ENCODE results near the gene PPARGC1A. TPM values are rescaled to one million over a fixed set of nuclear protein-coding genes. Genes with fewer than 3 reads are reported as not detected.

Gene PPARGC1A
- total RNA-seq, 3 donors from 2014 or later (not counting 1 experiment from before 2014, with no cell fraction given), result not detected

GRCh38 chr4:23888421-23889319, 1.2 kb downstream of the PPARGC1A start:
- WGBS (ENCODE audit: insufficient coverage), result 35% methylated on average over 24 of the region's 25 CpGs
- no peak for TF ChIP-seq CTCF (IDR thresholded peaks at IDR 0.05)
- intact Hi-C loops (cut with micrococcal nuclease), result no loop called here
- Mint-ChIP-seq H3K4me3 (no peak overlapping the region), H3K27me3 (ENCODE audit: low read depth in 2 of 2) (no peaks in the 10 kb centered on the region), H3K4me1 (no peaks in the 10 kb centered on the region), H3K27ac (no peak overlapping the region), H3K9me3 (peaks cover 8 to 20% of the 10 kb centered on the region in 2 donors), H3K36me3 (no peaks in the 10 kb centered on the region)
- Histone ChIP-seq H3K4me1 (ENCODE audit: control insufficient read depth, insufficient read depth, low read length) (no peaks in the 10 kb centered on the region), H3K9me3 (ENCODE audit: control insufficient read depth, insufficient read depth, low read length) (no peaks in the 10 kb centered on the region), H3K27ac (ENCODE audit: low read length) (no peak overlapping the region), H3K4me3 (ENCODE audit: low read length) (no peak overlapping the region), H3K36me3 (ENCODE audit: control insufficient read depth, insufficient read depth, low read length) (no peaks in the 10 kb centered on the region), H3K27me3 (ENCODE audit: control insufficient read depth, insufficient read depth, low read length) (no peaks in the 10 kb centered on the region)
- DNase-seq (no peak), ATAC-seq (no peak)

GRCh38 chr4:23887989-23888388, 1.9 kb downstream of the PPARGC1A start:
- Mint-ChIP-seq H3K27me3 (ENCODE audit: low read depth in 2 of 2) (no peaks in the 10 kb centered on the region), H3K27ac (no peak overlapping the region), H3K4me1 (no peaks in the 10 kb centered on the region), H3K36me3 (no peaks in the 10 kb centered on the region), H3K9me3 (peaks cover 8 to 18% of the 10 kb centered on the region in 2 donors), H3K4me3 (no peak overlapping the region)
- Histone ChIP-seq H3K9me3 (ENCODE audit: control insufficient read depth, insufficient read depth, low read length) (no peaks in the 10 kb centered on the region), H3K4me1 (ENCODE audit: control insufficient read depth, insufficient read depth, low read length) (no peaks in the 10 kb centered on the region), H3K4me3 (ENCODE audit: low read length) (no peak overlapping the region), H3K27ac (ENCODE audit: low read length) (no peak overlapping the region), H3K36me3 (ENCODE audit: control insufficient read depth, insufficient read depth, low read length) (no peaks in the 10 kb centered on the region), H3K27me3 (ENCODE audit: control insufficient read depth, insufficient read depth, low read length) (no peaks in the 10 kb centered on the region)
- TF ChIP-seq CTCF (IDR thresholded peaks at IDR 0.05), result no peak
- ATAC-seq (no peak), DNase-seq (no peak)
- 87% methylated on average over 7 of the region's 7 CpGs for WGBS (ENCODE audit: insufficient coverage)
- intact Hi-C loops (cut with micrococcal nuclease), result no loop called here

GRCh38 chr4:23887173-23887572, 2.7 kb downstream of the PPARGC1A start:
- intact Hi-C loops (cut with micrococcal nuclease), result no loop called here
- Mint-ChIP-seq H3K9me3 (peaks cover 3 to 12% of the 10 kb centered on the region in 2 donors), H3K36me3 (no peaks in the 10 kb centered on the region), H3K4me3 (no peak overlapping the region), H3K4me1 (no peaks in the 10 kb centered on the region), H3K27me3 (ENCODE audit: low read depth in 2 of 2) (no peaks in the 10 kb centered on the region), H3K27ac (no peak overlapping the region)
- H3K4me1 ChIP-seq (ENCODE audit: control insufficient read depth, insufficient read depth, low read length), result no peaks in the 10 kb centered on the region
- DNase-seq, result no peak
- H3K27ac ChIP-seq (ENCODE audit: low read length), result no peak overlapping the region
- H3K9me3 ChIP-seq (ENCODE audit: control insufficient read depth, insufficient read depth, low read length), result no peaks in the 10 kb centered on the region
- no peaks in the 10 kb centered on the region for H3K27me3 ChIP-seq (ENCODE audit: control insufficient read depth, insufficient read depth, low read length)
- no CpG with 5 or more reads among the region's 3 CpGs for WGBS (ENCODE audit: insufficient coverage)
- no peak for ATAC-seq
- no peak for TF ChIP-seq CTCF (IDR thresholded peaks at IDR 0.05)
- no peaks in the 10 kb centered on the region for H3K36me3 ChIP-seq (ENCODE audit: control insufficient read depth, insufficient read depth, low read length)
- no peak overlapping the region for H3K4me3 ChIP-seq (ENCODE audit: low read length)
